ENCODE data around the gene CPPED1. TPM values are rescaled to one million over a fixed set of nuclear protein-coding genes. Genes with fewer than 3 reads are reported as not detected.

CPPED1 gene
- total RNA-seq, 1 experiment from 2014 or later = 34.9 TPM

DNA sequence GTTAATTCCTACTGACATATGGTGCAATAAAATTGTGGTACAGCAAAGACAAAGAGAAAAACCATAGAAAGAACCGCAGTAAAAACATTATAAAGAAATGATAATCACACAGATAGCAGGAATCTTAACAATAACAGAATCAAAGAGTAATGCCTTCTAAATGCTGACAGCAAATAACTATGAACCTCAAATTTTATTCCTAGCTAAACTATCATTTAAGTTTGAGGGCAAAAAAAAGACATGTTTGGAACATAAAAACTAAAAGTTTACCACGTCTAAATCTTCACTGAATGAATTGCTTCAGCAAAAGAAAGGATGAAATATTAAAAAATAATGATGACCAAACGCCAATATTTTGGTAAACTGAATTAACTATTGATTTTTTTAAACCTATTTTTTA is 135.8 kb downstream of the CPPED1 start:
- H3K9me3 ChIP-seq = peaks cover 10% of the 10 kb centered on the region
- TF ChIP-seq, protein P1, sequence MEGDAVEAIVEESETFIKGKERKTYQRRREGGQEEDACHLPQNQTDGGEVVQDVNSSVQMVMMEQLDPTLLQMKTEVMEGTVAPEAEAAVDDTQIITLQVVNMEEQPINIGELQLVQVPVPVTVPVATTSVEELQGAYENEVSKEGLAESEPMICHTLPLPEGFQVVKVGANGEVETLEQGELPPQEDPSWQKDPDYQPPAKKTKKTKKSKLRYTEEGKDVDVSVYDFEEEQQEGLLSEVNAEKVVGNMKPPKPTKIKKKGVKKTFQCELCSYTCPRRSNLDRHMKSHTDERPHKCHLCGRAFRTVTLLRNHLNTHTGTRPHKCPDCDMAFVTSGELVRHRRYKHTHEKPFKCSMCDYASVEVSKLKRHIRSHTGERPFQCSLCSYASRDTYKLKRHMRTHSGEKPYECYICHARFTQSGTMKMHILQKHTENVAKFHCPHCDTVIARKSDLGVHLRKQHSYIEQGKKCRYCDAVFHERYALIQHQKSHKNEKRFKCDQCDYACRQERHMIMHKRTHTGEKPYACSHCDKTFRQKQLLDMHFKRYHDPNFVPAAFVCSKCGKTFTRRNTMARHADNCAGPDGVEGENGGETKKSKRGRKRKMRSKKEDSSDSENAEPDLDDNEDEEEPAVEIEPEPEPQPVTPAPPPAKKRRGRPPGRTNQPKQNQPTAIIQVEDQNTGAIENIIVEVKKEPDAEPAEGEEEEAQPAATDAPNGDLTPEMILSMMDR (IDR thresholded peaks at IDR 0.05; ENCODE audit: insufficient read depth in 1 of 2, low read depth in 1 of 2, low read length in 1 of 2, severe bottlenecking in 1 of 2, unreplicated experiment in 1 of 2) = no peak
- ChIA-PET POLR2A (no interaction called here), CTCF (no interaction called here)
- Mint-ChIP-seq H3K4me3 (ENCODE audit: unreplicated experiment) (no peak overlapping the region), H3K4me1 (ENCODE audit: low read depth, unreplicated experiment) (no peaks in the 10 kb centered on the region), H3K9me3 (ENCODE audit: unreplicated experiment) (peaks cover 27% of the 10 kb centered on the region), H3K27me3 (ENCODE audit: insufficient read depth, unreplicated experiment) (no peaks in the 10 kb centered on the region), H3K27ac (ENCODE audit: unreplicated experiment) (no peak overlapping the region), H3K36me3 (ENCODE audit: insufficient read depth, unreplicated experiment) (peaks cover 19% of the 10 kb centered on the region)
- no peaks in the 10 kb centered on the region for H3K27me3 ChIP-seq (replicated peaks; ENCODE audit: control insufficient read depth, insufficient read depth, low read length)
- no peaks in the 10 kb centered on the region for H3K36me3 ChIP-seq (ENCODE audit: control insufficient read depth, insufficient read depth, low read length)
- no peak overlapping the region for H3K4me3 ChIP-seq (ENCODE audit: low read depth, low read length)
- no peaks in the 10 kb centered on the region for H3K4me1 ChIP-seq
- no peak for DNase-seq
- BruUV-seq (replicated peaks) = no TSS peak
- intact Hi-C loops (cut with micrococcal nuclease; ENCODE audit: unreplicated experiment) = no loop called here

DNA sequence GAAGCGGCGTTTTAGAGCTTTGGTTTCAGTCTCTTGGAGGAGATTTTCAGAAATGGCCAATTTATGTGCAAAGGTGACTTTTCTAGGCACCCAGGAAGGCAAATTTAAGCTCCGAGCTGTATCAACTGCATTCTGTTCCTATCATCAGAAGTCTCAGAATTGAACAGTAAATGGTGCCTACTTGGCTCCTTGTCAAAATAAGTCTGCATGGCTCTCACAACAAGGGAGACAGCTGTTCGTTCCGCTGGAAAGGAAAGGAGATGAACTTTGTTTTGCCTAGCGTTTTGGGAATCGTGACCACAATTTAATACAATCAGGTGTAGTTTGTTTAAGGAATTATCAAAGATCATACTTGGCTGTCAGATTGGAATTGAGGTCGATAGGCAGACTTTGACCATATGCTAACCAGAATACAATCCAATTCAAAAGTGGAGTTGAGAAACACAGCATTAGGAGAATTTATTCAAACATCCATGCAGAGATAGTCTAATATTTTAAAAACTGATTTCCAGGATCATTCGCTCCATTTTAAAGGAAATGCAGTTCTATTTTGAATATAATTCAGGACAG is 139.4 kb downstream of the CPPED1 start:
- DNase-seq = no peak
- CTCF ChIA-PET = no interaction called here
- Histone ChIP-seq H3K4me3 (ENCODE audit: low read depth, low read length) (no peak overlapping the region), H3K4me1 (no peaks in the 10 kb centered on the region), H3K36me3 (ENCODE audit: control insufficient read depth, insufficient read depth, low read length) (no peaks in the 10 kb centered on the region; the same call in 1 of the 2 replicates), H3K27me3 (replicated peaks; ENCODE audit: control insufficient read depth, insufficient read depth, low read length) (no peaks in the 10 kb centered on the region), H3K9me3 (peaks cover 10% of the 10 kb centered on the region)
- intact Hi-C loops (cut with micrococcal nuclease; ENCODE audit: unreplicated experiment) = no loop called here
- no TSS peak for BruUV-seq (replicated peaks)
- no peaks in the 10 kb centered on the region for H3K4me1 Mint-ChIP-seq (ENCODE audit: low read depth, unreplicated experiment)
- H3K4me3 Mint-ChIP-seq (ENCODE audit: unreplicated experiment) = no peak overlapping the region
- H3K9me3 Mint-ChIP-seq (ENCODE audit: unreplicated experiment) = peaks cover 26% of the 10 kb centered on the region
- POLR2A ChIA-PET = no interaction called here
- H3K27ac Mint-ChIP-seq (ENCODE audit: unreplicated experiment) = no peak overlapping the region
- no peaks in the 10 kb centered on the region for H3K27me3 Mint-ChIP-seq (ENCODE audit: insufficient read depth, unreplicated experiment)
- TF ChIP-seq, protein P1 (IDR thresholded peaks at IDR 0.05; ENCODE audit: insufficient read depth in 1 of 2, low read depth in 1 of 2, low read length in 1 of 2, severe bottlenecking in 1 of 2, unreplicated experiment in 1 of 2) = no peak
- H3K36me3 Mint-ChIP-seq (ENCODE audit: insufficient read depth, unreplicated experiment) = peaks cover 19% of the 10 kb centered on the region

DNA sequence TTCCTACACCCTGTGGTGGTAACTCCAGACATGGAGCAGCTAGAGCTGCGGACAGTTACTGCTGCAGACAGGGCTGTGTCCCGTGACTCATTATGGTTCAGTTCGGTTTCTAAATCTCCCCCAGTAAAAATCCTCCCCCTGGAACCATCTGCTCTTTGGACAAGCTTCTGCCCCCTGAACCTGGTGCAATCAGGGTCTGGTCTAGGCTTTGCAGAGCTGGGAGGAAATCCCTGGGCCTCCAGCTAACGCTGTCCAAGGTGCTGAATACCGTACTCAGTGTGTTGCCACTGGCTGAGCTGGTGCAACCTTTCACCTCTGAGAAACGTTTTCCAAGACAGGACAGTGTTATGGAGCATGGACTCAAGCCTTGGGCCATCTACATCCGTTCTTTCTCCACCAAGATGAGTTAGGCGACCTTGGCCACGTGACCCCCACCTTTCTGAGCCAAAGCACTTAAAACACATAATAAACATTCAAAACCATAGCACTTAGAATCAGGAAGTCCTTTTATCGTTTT is 142.0 kb downstream of the CPPED1 start:
- H3K9me3 Mint-ChIP-seq (ENCODE audit: unreplicated experiment) = peaks cover 14% of the 10 kb centered on the region
- peak; percentile 58 to 70 for DNase-seq
- Histone ChIP-seq H3K4me1 (no peaks in the 10 kb centered on the region), H3K4me3 (ENCODE audit: low read depth, low read length) (no peak overlapping the region), H3K27me3 (replicated peaks; ENCODE audit: control insufficient read depth, insufficient read depth, low read length) (no peaks in the 10 kb centered on the region), H3K9me3 (no peaks in the 10 kb centered on the region), H3K36me3 (ENCODE audit: control insufficient read depth, insufficient read depth, low read length) (no peaks in the 10 kb centered on the region; the same call in 1 of the 2 replicates)
- TF ChIP-seq, protein P1 (IDR thresholded peaks at IDR 0.05; ENCODE audit: insufficient read depth in 1 of 2, low read depth in 1 of 2, low read length in 1 of 2, severe bottlenecking in 1 of 2, unreplicated experiment in 1 of 2) = no peak
- no peak overlapping the region for H3K27ac Mint-ChIP-seq (ENCODE audit: unreplicated experiment)
- H3K4me3 Mint-ChIP-seq (ENCODE audit: unreplicated experiment) = no peak overlapping the region
- intact Hi-C loops (cut with micrococcal nuclease; ENCODE audit: unreplicated experiment) = no loop called here
- POLR2A ChIA-PET = no interaction called here
- CTCF ChIA-PET = no interaction called here
- H3K36me3 Mint-ChIP-seq (ENCODE audit: insufficient read depth, unreplicated experiment) = peaks cover 13% of the 10 kb centered on the region
- no peaks in the 10 kb centered on the region for H3K4me1 Mint-ChIP-seq (ENCODE audit: low read depth, unreplicated experiment)
- H3K27me3 Mint-ChIP-seq (ENCODE audit: insufficient read depth, unreplicated experiment) = no peaks in the 10 kb centered on the region
- BruUV-seq (replicated peaks) = no TSS peak
